GM12865 (cell line): ENCODE measurements around the gene NCAM1.
"Not testable (repeated sequence)": the region's sequence is repeated elsewhere in the genome, so short reads cannot be mapped to it uniquely, and the experiment has no call there.

Source experiments
- DNase-seq: peaks from one replicate; pipeline ENCODE4 v3.0.0; 2010; ENCODE audit warnings: low read depth
- H3K4me3 ChIP-seq: 2 replicates; pipeline ENCODE4 v1.5.1; 2011; ENCODE audit warnings: mild to moderate bottlenecking, low read depth, low read length, control low read depth
- CTCF ChIP-seq: IDR thresholded peaks from 2 replicates; pipeline ENCODE4 v1.5.1; 2011; ENCODE audit warnings: low read length, control low read depth, low read depth, inconsistent platforms; ENCODE audit not compliant: insufficient read depth; ENCODE audit errors: missing control alignments

The NCAM1 gene

DNA sequence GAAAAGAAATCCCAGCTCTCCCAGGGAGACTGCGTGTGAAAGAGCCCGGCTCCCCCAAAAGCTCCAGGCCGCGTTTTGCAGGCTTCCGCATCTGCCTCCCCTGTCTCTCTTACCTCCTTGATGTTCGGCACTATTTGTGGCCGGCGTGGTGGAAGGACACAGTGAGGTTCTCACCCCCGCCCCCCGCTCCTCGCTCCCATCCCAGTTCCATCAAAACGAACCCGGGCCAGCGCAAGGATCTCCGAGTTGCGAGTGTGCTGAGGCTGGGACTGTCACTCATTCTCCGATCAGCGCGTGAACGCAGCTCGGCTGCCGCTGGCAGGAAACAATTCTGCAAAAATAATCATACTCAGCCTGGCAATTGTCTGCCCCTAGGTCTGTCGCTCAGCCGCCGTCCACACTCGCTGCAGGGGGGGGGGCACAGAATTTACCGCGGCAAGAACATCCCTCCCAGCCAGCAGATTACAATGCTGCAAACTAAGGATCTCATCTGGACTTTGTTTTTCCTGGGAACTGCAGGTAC is at the start of gene NCAM1:
TSS of gene NCAM1 (plus strand) at position 275 of the 523 bp plus-strand sequence.
- H3K4me3 ChIP-seq, result no peak within 1 kb of the TSS
- TF ChIP-seq CTCF, result no peak
- DNase-seq, result peak; percentile 12

DNA sequence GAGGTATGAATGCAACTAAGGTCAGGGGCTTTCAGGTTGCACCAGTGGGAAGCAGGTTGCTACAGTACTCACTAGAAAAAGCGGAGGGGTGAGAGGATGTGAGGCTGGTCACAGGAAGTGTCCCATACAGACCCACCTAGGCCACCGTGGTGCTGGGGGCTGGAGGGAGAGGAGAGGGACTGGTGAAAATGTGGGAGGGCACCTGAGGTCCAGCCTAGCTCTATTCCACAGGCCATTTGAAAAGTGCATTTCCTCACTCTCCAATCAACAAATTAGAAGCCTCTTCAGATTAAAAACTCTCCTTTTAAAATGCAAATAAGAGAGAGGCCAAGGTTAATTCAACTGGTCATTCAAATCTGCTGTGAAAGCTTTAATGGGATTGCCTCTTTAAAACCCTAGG is 38.6 kb upstream of the NCAM1 start:
- TF ChIP-seq CTCF, result no peak
- DNase-seq, result no peak
- H3K4me3 ChIP-seq, result no peak overlapping the region

GRCh38 chr11:112924836-112925235 is 36.4 kb upstream of the NCAM1 start:
- not testable (repeated sequence) for H3K4me3 ChIP-seq, DNase-seq

DNA sequence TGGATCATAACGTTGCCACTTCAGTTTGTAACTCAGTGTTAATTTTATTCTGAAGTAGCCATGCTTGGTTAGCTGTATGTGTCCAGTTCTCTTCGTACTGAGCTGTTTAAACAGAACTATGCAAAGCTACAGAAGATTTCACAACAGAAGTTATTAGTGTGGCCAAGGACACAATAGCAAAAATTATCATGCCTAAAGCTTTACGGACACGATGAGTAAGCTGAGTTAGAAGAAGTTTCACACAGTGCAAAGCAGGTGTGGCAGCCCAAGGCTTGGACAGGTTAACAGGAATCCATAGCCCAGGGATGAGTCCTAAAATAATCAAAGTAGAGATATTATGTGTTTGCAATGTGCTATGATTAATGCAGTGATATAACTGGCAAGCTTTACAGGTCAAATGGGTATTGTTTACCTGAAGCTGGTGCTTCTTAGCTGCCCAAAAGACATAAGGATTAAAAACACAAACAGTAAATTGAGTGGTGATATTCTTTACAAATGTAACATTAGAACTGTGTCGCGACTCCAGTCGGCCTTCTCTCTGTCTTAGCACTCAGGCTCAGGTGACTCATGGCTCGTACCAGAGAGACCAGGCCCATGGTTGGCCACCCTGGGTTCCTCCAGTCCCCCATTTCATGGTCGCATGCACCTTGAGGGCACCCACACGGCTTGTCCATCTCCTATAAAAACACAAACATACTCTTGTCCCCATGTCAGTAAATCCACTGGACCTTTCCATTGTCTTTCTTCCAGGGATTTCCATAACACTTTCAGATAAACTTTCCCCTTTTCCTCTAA is 35.5 kb upstream of the NCAM1 start:
- no peak overlapping the region for H3K4me3 ChIP-seq
- no peak for DNase-seq
- TF ChIP-seq CTCF, result no peak

GRCh38 chr11:112928136-112928535 is 33.1 kb upstream of the NCAM1 start:
- no peak for DNase-seq
- TF ChIP-seq CTCF, result no peak

DNA sequence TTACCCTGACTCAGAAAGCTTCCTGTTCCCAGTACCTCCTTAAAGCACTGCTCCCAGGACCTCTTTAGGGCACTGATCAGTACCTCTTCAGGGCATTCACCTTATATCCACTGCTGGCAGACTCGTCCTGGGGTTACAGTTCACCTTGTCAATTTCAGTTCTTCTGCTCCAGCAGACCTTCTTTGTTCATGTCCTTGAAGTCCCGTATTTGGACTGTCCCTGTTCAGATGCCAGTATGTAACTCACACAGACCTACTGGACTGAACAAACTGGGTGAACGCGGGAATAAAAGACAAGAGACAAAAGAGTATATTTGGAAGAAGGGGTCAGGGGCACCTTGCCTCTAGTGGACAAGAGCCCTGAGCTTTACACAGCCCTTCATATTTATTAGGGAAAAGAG is 31.8 kb upstream of the NCAM1 start:
- no peak for DNase-seq
- TF ChIP-seq CTCF, result no peak
- no peak overlapping the region for H3K4me3 ChIP-seq

More at GRCh38 chr11:112928136-112928535, 33.1 kb upstream of the NCAM1 start:
- no peak overlapping the region for H3K4me3 ChIP-seq

- H3K4me3 ChIP-seq, result no peak overlapping the region
- DNase-seq, result no peak
- no peak for TF ChIP-seq CTCF
These were observed 29.5 kb upstream of the NCAM1 start for GRCh38 chr11:112931703-112932102.
